GM12878 (cell line): ENCODE results near the gene SSBP2. TPM values are rescaled to one million over a fixed set of nuclear protein-coding genes. Genes with fewer than 3 reads are reported as not detected.

Experiments used
- ATAC-seq: fragments of 200-7000 bp; cut with Tn5 transposase; 3 replicates; pipeline ENCODE4 v1.9.1; 2020; ENCODE audit warnings: mild to moderate bottlenecking, moderate library complexity
- BruUV-seq: library from RNA; stranded (reverse); fragments of 400-500 nt; replicated peaks from 2 replicates; lab custom pipeline; 2021; lab: Mats Ljungman, UMichigan
- CTCF ChIA-PET: fragments of 300-600 bp; sonication (Branson Sonifier 250); formaldehyde crosslinking; extraction: SDS; loops from one replicate; lab custom pipeline; 2021; ENCODE audit warnings: inconsistent platforms; lab: Yijun Ruan, JAX
- POLR2A ChIA-PET: fragments of 350-600 bp; formaldehyde crosslinking; extraction: SDS; loops from one replicate; lab custom pipeline; 2021; ENCODE audit warnings: inconsistent platforms; lab: Charles Lee
- RAD21 ChIA-PET: fragments of 300-600 bp; sonication (Branson Sonifier 250); formaldehyde crosslinking; loops from one replicate; lab custom pipeline; 2023; ENCODE audit warnings: antibody characterized with exemption; ENCODE audit not compliant: unreplicated experiment; lab: Charles Lee
- SMC1A ChIA-PET: fragments of 300-600 bp; sonication (Branson Sonifier 250); formaldehyde crosslinking; loops from one replicate; lab custom pipeline; 2023; ENCODE audit not compliant: unreplicated experiment, uncharacterized antibody; lab: Charles Lee
- DNase-seq: peaks from one replicate; pipeline ENCODE4 v3.0.0-alpha.2; 2011; ENCODE audit warnings: low read depth, low spot score
- FAIRE-seq: peaks from 3 replicates; lab custom pipeline; 2011; peaks lifted over from hg19 to GRCh38; lab: Jason Lieb, UNC
- H2AFZ ChIP-seq: 2 replicates; pipeline ENCODE4 v1.6.0; 2011; ENCODE audit warnings: low read depth, low read length, control low read depth; ENCODE audit not compliant: control insufficient read depth
- H3K27ac ChIP-seq: 2 replicates; pipeline ENCODE4 v1.5.1; 2011; ENCODE audit warnings: control low read depth; ENCODE audit not compliant: control insufficient read depth, insufficient read depth
- H3K27me3 ChIP-seq, 2 experiments: replicated peaks in 1 of 2; 2 replicates each; pipeline versions ENCODE4 v1.6.0 to v1.6.1; 2011; ENCODE audit warnings: low read length in 1 of 2; ENCODE audit not compliant: control insufficient read depth in 2 of 2, insufficient read depth in 2 of 2
- H3K36me3 ChIP-seq, 2 experiments: 2 replicates each; pipeline ENCODE4 v1.5.1; 2011; ENCODE audit warnings: low read length in 1 of 2; ENCODE audit not compliant: control insufficient read depth in 2 of 2, insufficient read depth in 2 of 2
- H3K4me1 ChIP-seq: 2 replicates; pipeline ENCODE4 v1.6.1; 2011; ENCODE audit warnings: mild to moderate bottlenecking, low read length, moderate library complexity, mixed read lengths; ENCODE audit not compliant: control insufficient read depth, insufficient read depth
- H3K4me2 ChIP-seq: 2 replicates; pipeline ENCODE4 v1.6.0; 2011; ENCODE audit warnings: control low read depth; ENCODE audit not compliant: control insufficient read depth, insufficient read depth
- H3K4me3 ChIP-seq: fragments of 200-600 bp; sonication (generic); 2 replicates; pipeline ENCODE4 v1.5.1; 2016
- H3K79me2 ChIP-seq: 2 replicates; pipeline ENCODE4 v1.6.0; 2011; ENCODE audit warnings: low read length; ENCODE audit not compliant: control insufficient read depth, insufficient read depth
- H3K9ac ChIP-seq: 2 replicates; pipeline ENCODE4 v1.8.0; 2011; ENCODE audit warnings: low read length, control low read depth, mixed read lengths; ENCODE audit not compliant: control insufficient read depth, insufficient read depth
- H3K9me3 ChIP-seq: replicated peaks from 3 replicates; pipeline ENCODE4 v1.5.1; 2011; ENCODE audit warnings: mild to moderate bottlenecking, low read length; ENCODE audit not compliant: control insufficient read depth, insufficient read depth
- H4K20me1 ChIP-seq: 2 replicates; pipeline ENCODE4 v1.6.0; 2011; ENCODE audit not compliant: control insufficient read depth, insufficient read depth
- BACH1 ChIP-seq: fragments of 450-650 bp; IDR thresholded peaks from 2 replicates; pipeline ENCODE4 v1.6.1; 2017; ENCODE audit warnings: mild to moderate bottlenecking, borderline replicate concordance
- BRCA1 ChIP-seq: IDR thresholded peaks from 2 replicates; pipeline ENCODE4 v1.6.1; 2011; ENCODE audit warnings: low read depth, low read length, improper control_type of control experiment
- CBFB ChIP-seq: IDR thresholded peaks from 2 replicates; pipeline ENCODE4 v1.6.1; 2016; ENCODE audit warnings: antibody characterized with exemption, low read depth
- FOXM1 ChIP-seq: IDR thresholded peaks from 2 replicates; pipeline ENCODE4 v1.6.1; 2012; ENCODE audit warnings: low read depth, mild to moderate bottlenecking, inconsistent platforms, low read length, moderate library complexity
- GABPA ChIP-seq: IDR thresholded peaks from 2 replicates; pipeline ENCODE4 v1.6.1; 2014; ENCODE audit warnings: antibody characterized with exemption, low read depth, mild to moderate bottlenecking, inconsistent platforms
- MAX ChIP-seq: IDR thresholded peaks from 2 replicates; pipeline ENCODE4 v1.6.1; 2012; ENCODE audit warnings: low read depth, low read length, improper control_type of control experiment
- PAX5 ChIP-seq: IDR thresholded peaks from 2 replicates; pipeline ENCODE4 v1.6.1; 2011; ENCODE audit warnings: low read depth, low read length, borderline replicate concordance
- RBBP5 ChIP-seq: fragments of 200-600 bp; sonication (generic); conservative IDR thresholded peaks from 2 replicates; pipeline ENCODE4 v1.6.1; 2016
- SUPT20H ChIP-seq: IDR thresholded peaks from 2 replicates; pipeline ENCODE4 v1.6.1; 2011; ENCODE audit warnings: low read depth, mild to moderate bottlenecking, low read length, moderate library complexity, borderline replicate concordance; ENCODE audit not compliant: control insufficient read depth
- WRNIP1 ChIP-seq: IDR thresholded peaks from 2 replicates; pipeline ENCODE4 v1.6.1; 2011; ENCODE audit warnings: low read depth, low read length, improper control_type of control experiment, borderline replicate concordance
- ZNF384 ChIP-seq: IDR thresholded peaks from 2 replicates; pipeline ENCODE4 v1.6.1; 2012; ENCODE audit warnings: low read depth, mild to moderate bottlenecking, low read length, improper control_type of control experiment, borderline replicate concordance
- WGBS: methylation state at CpG from one replicate; pipeline ENCODE4 v1.1.6; 2016; ENCODE audit warnings: low lambda C conversion rate; ENCODE audit not compliant: insufficient replicate concordance, insufficient coverage; ENCODE audit errors: missing lambda C conversion rate; 5-methylcytosine and 5-hydroxymethylcytosine counted together
- in situ Hi-C: fragments of 300-500 bp; cut with MboI; formaldehyde crosslinking; loops from 9 replicates; pipeline ENCODE4 v1.14.3; 2018; ENCODE audit warnings: mixed read lengths
- intact Hi-C: fragments of 100-400 bp; cut with micrococcal nuclease; formaldehyde crosslinking; loops from one replicate; pipeline ENCODE4 v1.14.2; 2022; ENCODE audit not compliant: unreplicated experiment
- polyA plus RNA-seq, 11 experiments: library from polyadenylated mRNA; depleted of rRNA in 4 of 11; unstranded in 6 of 11; stranded (reverse) in 5 of 11; fragments of >200 nt; fragmentation: Nextera tagmentation in 4 of 11; fragmentation: Illumina TruSeq in 1 of 11; extraction: Ambion mirVana in 4 of 11; extraction: Trizol in 1 of 11; gene quantifications; 1 replicate in 1 of 11; 2 replicates in 10 of 11; pipeline versions ENCODE4 v1.2.1 to v1.2.3, GENCODE V29; 2011 to 2016; ENCODE audit warnings: inconsistent platforms in 2 of 11, missing spikeins in 2 of 11, low read depth in 1 of 11
- total RNA-seq, 4 experiments: library from RNA; depleted of rRNA in 3 of 4; stranded (reverse); fragments of >200 nt in 3 of 4; fragmentation: Illumina TruSeq in 1 of 4; extraction: Trizol in 1 of 4; gene quantifications; 2 replicates each; pipeline versions ENCODE4 v1.2.1 to v1.2.3, GENCODE V29; 2013 to 2021
- TF ChIP-seq, protein P1 (sequence below): fragments of 450-650 bp; IDR thresholded peaks from 2 replicates; pipeline ENCODE4 v1.6.1; 2016; ENCODE audit warnings: mild to moderate bottlenecking
- TF ChIP-seq, protein P2 (sequence below): fragments of 450-650 bp; IDR thresholded peaks from 2 replicates; pipeline ENCODE4 v1.6.1; 2017; ENCODE audit warnings: mild to moderate bottlenecking, low read depth, inconsistent platforms; ENCODE audit not compliant: poor library complexity, severe bottlenecking

Gene SSBP2
- total and polyA plus RNA-seq, 10 of the 15 experiments (the other 5 are each of a cell fraction or from before 2014, with no cell fraction given): 52.2 to 132 (median 110) TPM

GRCh38 chr5:81687292-81687691 is 63.6 kb downstream of the SSBP2 start:
- H3K4me3 ChIP-seq: no peak overlapping the region
- no peak for DNase-seq
- H3K27me3 ChIP-seq: no peaks in the 10 kb centered on the region
- whole genome bisulfite sequencing: 92% methylated on average over 1 of the region's 1 CpG
- RAD21 ChIA-PET: no interaction called here
- intact Hi-C loops (no loop called here), in situ Hi-C loops (no loop called here)
- peaks cover 0 to 7% of the 10 kb centered on the region in 2 experiments; a peak in 2 of 4 replicates for H3K36me3 ChIP-seq
- CTCF ChIA-PET: no interaction called here
- no peak for FAIRE-seq
- TF ChIP-seq, protein P1, sequence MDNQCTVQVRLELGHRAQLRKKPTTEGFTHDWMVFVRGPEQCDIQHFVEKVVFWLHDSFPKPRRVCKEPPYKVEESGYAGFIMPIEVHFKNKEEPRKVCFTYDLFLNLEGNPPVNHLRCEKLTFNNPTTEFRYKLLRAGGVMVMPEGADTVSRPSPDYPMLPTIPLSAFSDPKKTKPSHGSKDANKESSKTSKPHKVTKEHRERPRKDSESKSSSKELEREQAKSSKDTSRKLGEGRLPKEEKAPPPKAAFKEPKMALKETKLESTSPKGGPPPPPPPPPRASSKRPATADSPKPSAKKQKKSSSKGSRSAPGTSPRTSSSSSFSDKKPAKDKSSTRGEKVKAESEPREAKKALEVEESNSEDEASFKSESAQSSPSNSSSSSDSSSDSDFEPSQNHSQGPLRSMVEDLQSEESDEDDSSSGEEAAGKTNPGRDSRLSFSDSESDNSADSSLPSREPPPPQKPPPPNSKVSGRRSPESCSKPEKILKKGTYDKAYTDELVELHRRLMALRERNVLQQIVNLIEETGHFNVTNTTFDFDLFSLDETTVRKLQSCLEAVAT: no peak
- no peak for TF ChIP-seq MAX
- TF ChIP-seq ZNF384: no peak
- TF ChIP-seq RBBP5: no peak
- no peak for TF ChIP-seq SUPT20H
- TF ChIP-seq, protein P2, sequence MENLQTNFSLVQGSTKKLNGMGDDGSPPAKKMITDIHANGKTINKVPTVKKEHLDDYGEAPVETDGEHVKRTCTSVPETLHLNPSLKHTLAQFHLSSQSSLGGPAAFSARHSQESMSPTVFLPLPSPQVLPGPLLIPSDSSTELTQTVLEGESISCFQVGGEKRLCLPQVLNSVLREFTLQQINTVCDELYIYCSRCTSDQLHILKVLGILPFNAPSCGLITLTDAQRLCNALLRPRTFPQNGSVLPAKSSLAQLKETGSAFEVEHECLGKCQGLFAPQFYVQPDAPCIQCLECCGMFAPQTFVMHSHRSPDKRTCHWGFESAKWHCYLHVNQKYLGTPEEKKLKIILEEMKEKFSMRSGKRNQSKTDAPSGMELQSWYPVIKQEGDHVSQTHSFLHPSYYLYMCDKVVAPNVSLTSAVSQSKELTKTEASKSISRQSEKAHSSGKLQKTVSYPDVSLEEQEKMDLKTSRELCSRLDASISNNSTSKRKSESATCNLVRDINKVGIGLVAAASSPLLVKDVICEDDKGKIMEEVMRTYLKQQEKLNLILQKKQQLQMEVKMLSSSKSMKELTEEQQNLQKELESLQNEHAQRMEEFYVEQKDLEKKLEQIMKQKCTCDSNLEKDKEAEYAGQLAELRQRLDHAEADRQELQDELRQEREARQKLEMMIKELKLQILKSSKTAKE: no peak
- TF ChIP-seq FOXM1: no peak
- TF ChIP-seq WRNIP1: no peak
- TF ChIP-seq BACH1: no peak
- no peak for TF ChIP-seq PAX5
- TF ChIP-seq BRCA1: no peak
- TF ChIP-seq CBFB: no peak
- no peak for TF ChIP-seq GABPA
- SMC1A ChIA-PET: no interaction called here
- no peak overlapping the region for H3K27ac ChIP-seq
- H3K9me3 ChIP-seq: peaks cover 7% of the 10 kb centered on the region
- POLR2A ChIA-PET: no interaction called here
- 0 out of 3 replicates have a peak, but pooled peaks have one; percentile 18 for ATAC-seq
- no TSS peak for BruUV-seq
- H2AFZ ChIP-seq: no peak overlapping the region
- no peak overlapping the region for H3K9ac ChIP-seq
- H3K79me2 ChIP-seq: peaks cover 34% of the 10 kb centered on the region
- no peak overlapping the region for H3K4me2 ChIP-seq
- H4K20me1 ChIP-seq: no peaks in the 10 kb centered on the region
- H3K4me1 ChIP-seq: no peaks in the 10 kb centered on the region
